Ascending aorta (tissue), 2 donors: Measurements from ENCODE around the gene SNX25. TPM values are rescaled to one million over a fixed set of nuclear protein-coding genes. Genes with fewer than 3 reads are reported as not detected.
A peak's percentile ranks its signal among the peaks of the same experiment; 100 is the strongest.

Source experiments
- DNase-seq, 2 donors: peaks; one replicate each; pipeline ENCODE4 v3.0.0-alpha.2; 2019; ENCODE audit warnings: low spot score in 2 of 2
- H3K27ac ChIP-seq, 2 donors: fragments of 200-600 bp; sonication (generic); one replicate each; pipeline ENCODE4 v1.5.1; 2016 to 2017; ENCODE audit warnings: mild to moderate bottlenecking in 1 of 2
- H3K27me3 ChIP-seq: fragments of 200-600 bp; sonication (generic); one replicate; pipeline ENCODE4 v1.5.1; 2017
- H3K36me3 ChIP-seq, 2 donors: fragments of 200-600 bp; sonication (generic); one replicate each; pipeline ENCODE4 v1.5.1; 2016
- H3K4me1 ChIP-seq, 2 donors: fragments of 200-600 bp; sonication (generic); one replicate each; pipeline ENCODE4 v1.5.1; 2016 to 2017; ENCODE audit warnings: mild to moderate bottlenecking in 1 of 2
- H3K4me3 ChIP-seq, 2 donors: fragments of 200-600 bp; sonication (generic); one replicate each; pipeline ENCODE4 v1.5.1; 2016 to 2017; ENCODE audit warnings: mild to moderate bottlenecking in 1 of 2
- H3K9me3 ChIP-seq, 2 donors: fragments of 200-600 bp; sonication (generic); one replicate each; pipeline ENCODE4 v1.5.1; 2016
- intact Hi-C: fragments of 100-400 bp; cut with DNase I; formaldehyde crosslinking; loops from one replicate; pipeline ENCODE4 v1.15.1; 2023
- total RNA-seq: library from RNA; depleted of rRNA; stranded (reverse); fragments of >200 nt; gene quantifications from one replicate; pipeline ENCODE4 v1.1.0, GENCODE V29; 2016
- TF ChIP-seq, protein P1 (sequence below), 3 experiments: fragments of 200-600 bp in 2 of 3; fragments of 450-650 bp in 1 of 3; sonication (generic) in 2 of 3; IDR thresholded peaks; one replicate each; pipeline ENCODE4 v1.5.1; 2016 to 2019; ENCODE audit warnings: antibody characterized with exemption in 3 of 3, mild to moderate bottlenecking in 1 of 3, moderate library complexity in 1 of 3

Gene SNX25
- total RNA-seq, 1 donor from 2014 or later = 18.7 TPM

DNA sequence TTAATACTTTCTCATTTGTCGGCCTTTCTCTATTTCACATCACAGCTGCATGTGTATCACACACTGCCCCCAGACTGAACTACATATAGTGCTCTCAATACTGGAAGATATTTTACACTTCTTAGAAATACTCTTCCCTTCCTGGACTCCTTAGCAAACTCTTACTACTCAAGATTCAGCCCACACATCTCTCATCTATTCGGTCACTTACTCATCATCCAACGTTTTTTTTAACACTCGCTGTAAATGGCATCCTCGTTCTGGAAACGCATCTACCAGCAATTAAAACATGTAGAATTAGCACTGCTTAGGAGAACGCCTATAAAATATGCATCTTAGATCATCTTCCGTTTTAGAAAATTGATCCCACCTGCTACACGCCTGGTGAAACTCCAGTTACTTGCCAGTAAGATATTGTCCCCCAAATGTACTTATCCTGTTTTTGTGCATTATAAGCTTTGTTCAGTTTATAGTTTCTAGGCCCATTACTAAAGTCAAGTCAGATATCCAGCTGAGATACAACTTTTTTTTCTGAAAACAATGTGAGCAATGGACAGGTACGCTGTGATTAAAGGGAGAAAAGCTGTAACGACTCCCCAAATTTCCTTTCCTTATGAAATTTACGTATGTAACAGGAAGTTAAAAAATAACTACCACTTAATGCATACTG, 185.3 kb downstream of the SNX25 start:
- TF ChIP-seq, protein P1, sequence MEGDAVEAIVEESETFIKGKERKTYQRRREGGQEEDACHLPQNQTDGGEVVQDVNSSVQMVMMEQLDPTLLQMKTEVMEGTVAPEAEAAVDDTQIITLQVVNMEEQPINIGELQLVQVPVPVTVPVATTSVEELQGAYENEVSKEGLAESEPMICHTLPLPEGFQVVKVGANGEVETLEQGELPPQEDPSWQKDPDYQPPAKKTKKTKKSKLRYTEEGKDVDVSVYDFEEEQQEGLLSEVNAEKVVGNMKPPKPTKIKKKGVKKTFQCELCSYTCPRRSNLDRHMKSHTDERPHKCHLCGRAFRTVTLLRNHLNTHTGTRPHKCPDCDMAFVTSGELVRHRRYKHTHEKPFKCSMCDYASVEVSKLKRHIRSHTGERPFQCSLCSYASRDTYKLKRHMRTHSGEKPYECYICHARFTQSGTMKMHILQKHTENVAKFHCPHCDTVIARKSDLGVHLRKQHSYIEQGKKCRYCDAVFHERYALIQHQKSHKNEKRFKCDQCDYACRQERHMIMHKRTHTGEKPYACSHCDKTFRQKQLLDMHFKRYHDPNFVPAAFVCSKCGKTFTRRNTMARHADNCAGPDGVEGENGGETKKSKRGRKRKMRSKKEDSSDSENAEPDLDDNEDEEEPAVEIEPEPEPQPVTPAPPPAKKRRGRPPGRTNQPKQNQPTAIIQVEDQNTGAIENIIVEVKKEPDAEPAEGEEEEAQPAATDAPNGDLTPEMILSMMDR (IDR thresholded peaks at IDR 0.05) = no peak
- peaks cover 0 to 13% of the 10 kb centered on the region in 2 donors for H3K4me1 ChIP-seq
- peak overlapping the region; percentile 99 to 100 for H3K27ac ChIP-seq
- H3K9me3 ChIP-seq = no peaks in the 10 kb centered on the region
- H3K27me3 ChIP-seq = no peaks in the 10 kb centered on the region
- no peak for DNase-seq
- intact Hi-C loops = loop anchor here (2.0 to 10.0 kb wide), 2 partner anchors 36 to 200 kb away; no protein-coding TSS in a partner anchor
- peak overlapping the region; percentile 86 to 87 for H3K4me3 ChIP-seq
- no peaks in the 10 kb centered on the region for H3K36me3 ChIP-seq

DNA sequence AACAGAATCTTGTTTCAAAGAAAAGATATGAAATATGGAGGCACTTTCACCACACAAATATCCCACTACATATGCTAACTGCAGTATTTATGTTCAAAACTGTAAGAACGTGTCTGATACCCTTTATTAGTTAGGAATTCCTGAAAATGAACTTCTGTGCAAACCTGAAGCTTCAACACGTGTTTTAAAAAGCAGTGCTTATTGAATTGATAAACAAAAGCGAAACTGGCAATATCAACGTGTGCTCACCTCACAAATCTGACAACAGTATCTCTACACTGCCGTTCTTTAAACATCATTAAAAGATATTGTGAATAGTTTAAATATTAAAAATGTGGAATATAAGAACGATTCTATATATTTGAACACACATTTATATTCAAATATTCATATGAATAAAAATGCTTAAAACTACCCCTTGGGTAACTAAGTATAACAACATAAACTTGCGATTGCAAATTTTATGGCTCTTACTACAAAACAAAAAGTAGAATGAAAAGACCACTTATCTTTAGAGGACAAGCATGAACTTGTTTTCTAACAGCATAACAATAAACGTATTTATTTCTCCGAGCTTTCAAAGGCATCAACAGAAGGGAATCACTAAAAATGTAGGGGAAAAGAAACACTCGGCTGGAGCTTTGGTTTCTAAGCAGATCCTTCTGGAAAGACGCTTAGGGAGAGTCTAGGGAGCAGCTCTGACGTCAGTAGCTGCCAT, 186.0 kb downstream of the SNX25 start, which contains the start of gene LRP2BP:
LRP2BP (minus strand) TSS at position 687 of the 718 bp plus-strand sequence. CDS start 17,738 bp downstream, outside the sequence.
- TF ChIP-seq, protein P1 (IDR thresholded peaks at IDR 0.05) = no peak
- Histone ChIP-seq H3K9me3 (no peaks in the 10 kb centered on the region), H3K4me3 (peak within 1 kb of the TSS; percentile 86 to 87), H3K27me3 (no peaks in the 10 kb centered on the region), H3K27ac (peak within 1 kb of the TSS; percentile 99 to 100), H3K36me3 (no peaks in the 10 kb centered on the region), H3K4me1 (peaks cover 2 to 13% of the 10 kb centered on the region in 2 donors)
- intact Hi-C loops = loop anchor here (2.0 to 10.0 kb wide), 2 partner anchors 37 to 199 kb away; no protein-coding TSS in a partner anchor
- DNase-seq = no peak

DNA sequence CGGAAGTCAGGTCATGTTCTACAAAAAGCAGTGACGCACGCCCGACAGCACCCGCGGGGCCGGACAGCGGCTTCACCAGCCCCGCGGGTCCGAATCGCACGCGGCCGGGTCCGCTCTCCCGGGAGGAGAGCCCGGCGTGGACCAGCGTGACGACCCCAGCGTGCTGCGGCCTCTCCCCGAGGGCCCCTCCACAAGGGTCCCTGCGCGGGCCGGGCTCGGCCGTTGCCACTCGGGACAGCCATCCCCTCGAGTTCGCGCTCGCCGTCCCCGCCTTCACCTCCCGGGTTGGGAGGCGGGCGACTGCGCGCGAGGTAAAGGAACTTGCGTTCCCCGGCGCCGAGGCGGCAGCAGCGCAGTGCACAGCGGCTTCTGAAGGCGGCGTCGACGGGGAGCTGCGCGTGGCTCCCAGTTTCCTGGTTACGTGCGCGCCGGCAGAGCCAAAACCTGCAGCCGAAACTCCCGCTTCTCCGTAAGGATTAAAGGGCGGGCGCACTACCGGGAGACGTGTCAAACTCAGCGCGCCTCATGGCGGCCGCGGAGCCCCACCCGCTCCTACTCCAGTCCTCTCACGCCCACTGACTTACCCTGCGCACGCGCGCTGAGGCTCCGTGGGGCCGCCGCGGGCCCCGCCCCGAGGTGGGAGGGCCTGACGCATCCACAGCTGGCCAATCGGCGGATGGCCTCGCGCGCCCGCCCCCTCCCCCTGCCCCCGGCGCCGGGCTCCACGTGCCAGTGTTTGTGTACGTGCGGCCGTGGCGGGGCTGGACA, 186.7 kb downstream of the SNX25 start:
- Histone ChIP-seq H3K27ac (peak overlapping the region; percentile 99 to 100), H3K4me3 (peak overlapping the region; percentile 86 to 87), H3K4me1 (peaks cover 2 to 13% of the 10 kb centered on the region in 2 donors), H3K36me3 (no peaks in the 10 kb centered on the region), H3K27me3 (no peaks in the 10 kb centered on the region), H3K9me3 (no peaks in the 10 kb centered on the region)
- TF ChIP-seq, protein P1 (IDR thresholded peaks at IDR 0.05) = no peak
- intact Hi-C loops = loop anchor here (1.0 to 10.0 kb wide), 5 partner anchors 29 to 199 kb away; partner anchors contain the start of genes CCDC110 and UFSP2
- DNase-seq = peak; percentile 96 to 99

DNA sequence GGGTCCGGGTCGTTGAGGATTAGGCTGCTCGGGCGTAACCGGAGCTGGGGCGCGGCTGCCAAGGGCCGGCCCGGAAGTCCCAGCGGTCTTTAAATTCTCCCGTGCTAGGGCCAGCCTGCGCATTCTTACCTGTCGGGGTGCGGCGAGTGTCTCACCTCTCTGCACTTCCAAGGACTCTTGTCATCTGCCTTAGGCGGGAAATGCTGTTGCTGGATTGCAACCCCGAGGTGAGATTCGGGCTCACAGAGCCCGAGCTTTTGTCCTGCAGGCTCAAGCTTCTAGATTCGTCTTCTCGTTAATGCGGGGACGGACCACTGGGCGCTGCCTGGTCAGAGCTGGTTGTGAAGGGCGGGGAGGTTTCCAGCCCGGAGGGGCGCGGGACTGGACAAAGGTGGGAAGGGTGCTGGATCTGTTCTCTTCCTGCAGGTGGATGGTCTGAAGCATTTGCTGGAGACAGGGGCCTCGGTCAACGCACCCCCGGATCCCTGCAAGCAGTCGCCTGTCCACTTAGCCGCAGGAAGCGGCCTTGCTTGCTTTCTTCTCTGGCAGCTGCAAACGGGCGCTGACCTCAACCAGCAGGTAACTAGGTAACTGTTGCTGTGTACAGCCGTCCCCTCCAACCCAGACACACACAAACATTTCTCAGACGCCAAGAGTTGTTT, 187.5 kb downstream of the SNX25 start, which contains the start of gene ANKRD37:
ANKRD37 (plus strand) TSS at position 118 of the 662 bp plus-strand sequence; CDS start at position 201, 83 bp downstream.
- peak within 1 kb of the TSS; percentile 86 to 87 for H3K4me3 ChIP-seq
- H3K27me3 ChIP-seq = no peaks in the 10 kb centered on the region
- no peaks in the 10 kb centered on the region for H3K9me3 ChIP-seq
- peaks cover 0 to 5% of the 10 kb centered on the region in 2 donors for H3K36me3 ChIP-seq
- DNase-seq = peak; percentile 21 to 79
- intact Hi-C loops = loop anchor here (1.0 to 10.0 kb wide), 4 partner anchors 28 to 198 kb away; partner anchors contain the start of genes CCDC110 and UFSP2
- H3K4me1 ChIP-seq = peaks cover 2 to 13% of the 10 kb centered on the region in 2 donors
- TF ChIP-seq, protein P1 (IDR thresholded peaks at IDR 0.05) = peak in 1 of 3 experiments; percentile 14
- H3K27ac ChIP-seq = peak within 1 kb of the TSS; percentile 99 to 100
